NCI-H1092 (cell line): ENCODE data around the gene PFAS.

Experiments
- DNase-seq: peaks from one replicate; lab custom pipeline; 2025; lab: John Stamatoyannopoulos, UW

PFAS gene

GRCh38 chr17:8266648-8267479 is 17.8 kb downstream of the PFAS start:
- DNase-seq: no peak

DNA sequence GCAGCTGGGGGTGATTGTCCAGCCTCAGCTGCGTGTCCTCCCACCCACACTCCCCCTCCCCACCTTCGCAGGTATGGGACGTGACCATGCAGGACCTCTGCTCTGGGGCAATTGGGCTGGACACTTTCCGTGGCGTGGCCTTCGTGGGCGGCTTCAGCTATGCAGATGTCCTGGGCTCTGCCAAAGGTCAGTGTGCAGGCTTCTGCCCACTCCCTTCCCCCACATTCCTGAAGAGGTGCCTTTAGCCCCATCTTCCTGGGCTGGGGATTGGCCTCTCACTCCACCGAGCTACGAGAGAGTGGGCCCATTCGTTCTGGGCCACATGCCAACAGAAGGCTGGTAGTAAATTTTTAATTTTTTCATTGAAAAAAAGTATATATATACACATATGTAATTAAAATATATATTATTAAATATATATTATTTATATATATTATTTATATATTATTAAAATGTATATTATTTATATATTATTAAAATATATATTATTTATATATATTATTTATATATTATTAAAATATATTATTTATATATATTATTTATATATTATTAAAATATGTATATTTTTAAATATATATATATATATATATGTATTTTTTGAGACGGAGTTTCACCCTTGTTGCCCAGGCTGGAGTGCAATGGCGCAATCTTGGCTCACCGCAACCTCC is 18.5 kb downstream of the PFAS start:
- DNase-seq: no peak

GRCh38 chr17:8268550-8269298 is 19.6 kb downstream of the PFAS start:
- DNase-seq: no peak

DNA sequence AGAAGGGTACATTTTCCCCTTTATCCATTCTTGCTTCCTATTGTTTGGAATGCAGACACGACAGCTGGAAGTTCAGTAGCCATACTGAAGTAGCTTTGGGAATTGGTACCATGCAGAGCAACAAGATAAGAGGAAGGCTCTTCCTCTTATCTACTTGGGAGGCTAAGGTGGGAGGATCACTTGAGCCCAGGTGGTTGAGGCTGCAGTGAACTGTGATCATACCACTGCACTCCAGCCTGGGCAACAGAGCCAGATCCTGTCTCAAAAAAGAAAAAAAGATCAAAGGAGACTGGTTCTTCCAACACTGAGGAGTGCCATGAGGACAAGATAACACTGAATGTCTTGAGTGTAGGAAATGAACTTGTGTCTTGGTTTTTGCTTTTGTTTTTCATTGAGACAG is 23.3 kb downstream of the PFAS start:
- no peak for DNase-seq

DNA sequence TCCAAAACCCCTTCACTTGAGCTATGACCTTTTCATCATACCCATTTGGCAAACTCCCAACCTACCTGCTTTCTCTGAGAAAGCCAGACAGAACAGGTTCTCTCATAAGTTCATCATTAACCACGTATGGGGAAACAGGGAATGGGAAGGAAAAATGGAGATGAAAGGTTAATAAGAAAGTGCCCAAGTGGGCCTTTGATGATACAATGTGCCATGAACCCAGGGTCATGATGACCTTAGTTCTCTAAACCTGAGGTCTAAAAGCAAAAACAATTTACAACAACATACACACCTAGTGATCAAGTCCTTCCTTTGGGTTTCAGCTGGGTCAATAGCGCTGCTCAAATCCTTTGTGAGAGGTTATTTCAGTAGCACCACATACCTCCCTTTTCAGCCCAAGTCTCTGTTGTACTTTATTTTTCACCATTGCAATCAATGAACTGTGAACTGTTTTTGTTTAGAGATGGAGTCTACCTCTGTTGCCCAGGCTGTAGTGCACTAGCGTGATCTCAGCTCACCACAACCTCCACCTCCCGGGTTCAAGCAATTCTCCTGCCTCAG is 24.9 kb downstream of the PFAS start:
- DNase-seq: no peak

DNA sequence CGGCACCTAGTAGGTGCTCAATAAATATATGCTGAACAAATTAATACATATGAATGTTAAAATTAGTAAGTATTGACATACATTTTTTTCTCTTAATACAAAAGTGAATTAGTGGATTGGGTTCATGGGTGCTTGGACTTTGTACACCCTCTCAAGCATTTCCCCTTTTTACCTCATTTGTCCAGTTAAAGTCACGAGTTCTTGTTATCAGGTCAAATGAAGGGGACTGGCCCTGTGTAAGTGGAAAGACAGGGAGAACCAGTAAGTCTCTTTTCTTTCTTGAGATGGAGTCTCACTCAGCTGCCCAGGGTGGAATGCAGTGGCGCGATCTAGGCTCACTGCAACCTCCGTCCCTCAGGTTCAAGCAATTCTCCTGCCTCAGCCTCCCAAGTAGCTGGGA is 25.7 kb downstream of the PFAS start:
- no peak for DNase-seq

GRCh38 chr17:8275421-8276290 is 26.6 kb downstream of the PFAS start:
- no peak for DNase-seq

- no peak for DNase-seq
Measured at GRCh38 chr17:8277317-8277716, 28.2 kb downstream of the PFAS start.

- no peak for DNase-seq
Measured at GRCh38 chr17:8282345-8282744, 33.3 kb downstream of the PFAS start.

GRCh38 chr17:8283356-8283755 is 34.3 kb downstream of the PFAS start:
- DNase-seq: no peak

DNA sequence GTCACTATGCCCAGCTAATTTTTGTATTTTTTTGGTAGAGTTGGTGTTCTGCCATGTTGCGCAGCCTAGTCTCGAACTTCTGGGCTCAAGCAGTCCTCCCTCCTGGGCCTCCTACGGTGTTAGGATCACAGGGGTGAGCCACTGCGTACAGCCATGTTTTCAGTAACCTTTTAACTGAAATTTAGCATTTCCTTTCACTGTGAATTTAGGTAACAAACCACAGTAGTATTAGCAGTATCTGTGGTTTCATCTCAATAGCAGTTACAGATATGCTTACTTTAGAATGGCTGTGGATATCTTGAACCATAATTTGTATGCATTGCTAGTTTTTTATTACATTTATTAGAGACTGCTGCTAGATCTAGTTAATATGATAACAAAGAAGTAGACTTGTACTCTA is 35.0 kb downstream of the PFAS start:
- no peak for DNase-seq

DNA sequence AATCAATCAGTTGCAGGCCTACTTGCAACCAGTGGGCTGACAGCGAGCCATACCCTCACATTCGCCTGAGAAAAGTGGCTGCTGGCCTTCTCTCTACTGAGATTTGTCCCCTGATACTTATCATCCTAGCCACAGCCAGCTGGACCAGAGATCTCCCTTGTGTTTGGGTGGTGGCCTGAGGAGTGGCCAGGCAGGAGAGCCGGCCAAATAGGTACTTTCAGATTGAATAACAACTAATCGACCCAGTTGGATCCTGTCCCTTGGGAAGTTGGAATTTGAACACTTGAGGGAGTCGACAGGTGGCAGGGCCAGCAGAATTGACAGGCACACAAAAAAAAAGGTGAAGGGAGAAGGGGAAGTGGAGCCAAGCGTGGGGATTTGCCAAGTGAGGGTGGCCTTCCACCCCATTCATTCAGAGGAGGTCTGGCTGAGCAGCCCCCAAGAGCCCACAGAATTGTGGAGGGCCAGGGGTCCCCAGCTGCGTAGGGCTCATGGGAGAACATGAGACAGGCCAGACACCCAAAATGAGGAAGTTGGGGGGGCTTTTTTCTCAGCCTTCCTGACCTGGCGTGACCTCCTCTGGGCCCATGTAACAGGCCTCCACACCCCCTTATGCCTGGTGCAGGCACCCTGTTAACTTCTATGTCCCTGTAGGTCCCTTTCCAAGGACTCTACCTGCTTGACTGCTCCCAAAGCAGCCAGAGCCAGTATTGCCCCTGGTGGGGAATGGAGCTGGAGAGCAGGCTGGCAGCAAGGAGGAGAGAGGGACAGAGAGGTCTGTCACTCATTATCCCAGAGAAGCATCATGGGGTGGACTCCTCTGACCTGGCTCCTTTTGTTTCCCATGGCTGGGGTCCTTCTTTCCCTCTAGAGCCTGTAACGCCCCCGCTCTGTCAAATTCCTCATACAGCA is 36.4 kb downstream of the PFAS start:
- no peak for DNase-seq

DNA sequence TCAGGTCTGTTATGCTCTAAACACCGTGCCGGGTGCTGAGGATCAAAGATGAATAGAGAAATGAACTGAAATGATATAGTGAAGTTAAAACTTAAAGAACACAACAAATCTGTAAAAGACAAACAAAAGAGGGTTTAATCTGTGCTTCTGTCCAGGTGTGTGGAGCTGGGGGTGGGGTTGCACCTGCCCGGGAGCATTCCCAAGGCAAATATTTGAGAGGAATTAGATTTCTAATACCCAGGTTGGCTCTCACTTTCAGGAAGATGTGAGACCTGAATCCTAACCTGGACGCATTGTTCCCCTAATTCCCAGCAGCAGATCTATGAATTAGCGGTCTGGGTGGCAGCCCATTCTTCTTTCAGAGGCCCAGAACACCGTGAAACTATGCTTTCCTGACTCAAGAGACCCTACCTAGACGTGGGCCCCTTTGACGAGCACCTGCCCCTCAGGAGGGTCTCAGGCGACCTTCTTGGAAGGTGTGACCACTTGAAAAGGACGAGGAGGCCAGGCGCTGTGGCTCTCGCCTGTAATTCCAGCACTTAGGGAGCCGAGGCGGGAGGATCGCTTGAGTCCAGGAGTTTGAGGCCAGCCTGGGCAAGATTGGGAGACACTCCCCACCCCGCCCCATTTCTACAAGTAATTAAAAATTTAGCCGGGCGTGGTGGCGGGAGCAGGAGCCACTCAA is 38.7 kb downstream of the PFAS start:
- DNase-seq: no peak

DNA sequence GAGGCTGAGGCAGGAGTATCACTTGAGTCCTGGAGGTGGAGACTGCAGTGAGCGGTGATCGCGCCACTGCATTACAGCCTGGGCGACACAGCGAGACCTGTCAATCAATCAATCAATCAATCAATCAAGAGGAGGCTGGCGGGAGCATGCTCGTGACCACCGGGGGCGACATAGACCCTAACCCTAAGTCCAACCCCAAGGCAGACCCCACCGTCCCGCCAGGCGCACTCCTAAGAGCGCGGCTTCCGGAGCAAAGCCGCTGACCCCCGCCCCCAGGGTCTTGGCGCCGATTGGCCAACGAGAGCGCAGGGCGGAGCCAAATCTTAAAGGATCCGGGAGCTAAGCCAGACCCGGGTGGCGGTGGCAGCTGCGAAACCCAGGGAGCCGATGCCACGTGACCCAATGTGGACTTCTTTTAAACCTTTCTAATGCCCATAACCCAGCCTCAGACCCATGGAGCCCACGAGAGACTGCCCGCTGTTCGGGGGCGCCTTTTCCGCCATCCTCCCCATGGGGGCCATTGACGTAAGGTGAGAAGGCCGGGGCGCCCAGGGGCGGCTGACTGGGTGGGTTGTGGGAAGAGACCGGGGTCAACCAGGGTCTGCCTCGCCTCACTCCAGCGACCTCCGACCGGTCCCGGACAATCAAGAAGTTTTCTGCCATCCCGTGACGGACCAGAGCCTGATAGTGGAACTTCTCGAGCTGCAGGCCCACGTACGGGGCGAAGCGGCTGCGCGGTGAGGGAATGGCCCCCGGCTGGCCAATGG is 39.4 kb downstream of the PFAS start, which contains the start of gene RANGRF:
Gene RANGRF (plus strand): TSS at position 335 of the 767 bp plus-strand sequence. CDS start 119 bp downstream, at position 454.
- DNase-seq: peak; percentile 57

- DNase-seq: no peak
Measured at GRCh38 chr17:8289103-8289397, 40.0 kb downstream of the PFAS start.

GRCh38 chr17:8290043-8290442 is 41.0 kb downstream of the PFAS start:
- DNase-seq: no peak

DNA sequence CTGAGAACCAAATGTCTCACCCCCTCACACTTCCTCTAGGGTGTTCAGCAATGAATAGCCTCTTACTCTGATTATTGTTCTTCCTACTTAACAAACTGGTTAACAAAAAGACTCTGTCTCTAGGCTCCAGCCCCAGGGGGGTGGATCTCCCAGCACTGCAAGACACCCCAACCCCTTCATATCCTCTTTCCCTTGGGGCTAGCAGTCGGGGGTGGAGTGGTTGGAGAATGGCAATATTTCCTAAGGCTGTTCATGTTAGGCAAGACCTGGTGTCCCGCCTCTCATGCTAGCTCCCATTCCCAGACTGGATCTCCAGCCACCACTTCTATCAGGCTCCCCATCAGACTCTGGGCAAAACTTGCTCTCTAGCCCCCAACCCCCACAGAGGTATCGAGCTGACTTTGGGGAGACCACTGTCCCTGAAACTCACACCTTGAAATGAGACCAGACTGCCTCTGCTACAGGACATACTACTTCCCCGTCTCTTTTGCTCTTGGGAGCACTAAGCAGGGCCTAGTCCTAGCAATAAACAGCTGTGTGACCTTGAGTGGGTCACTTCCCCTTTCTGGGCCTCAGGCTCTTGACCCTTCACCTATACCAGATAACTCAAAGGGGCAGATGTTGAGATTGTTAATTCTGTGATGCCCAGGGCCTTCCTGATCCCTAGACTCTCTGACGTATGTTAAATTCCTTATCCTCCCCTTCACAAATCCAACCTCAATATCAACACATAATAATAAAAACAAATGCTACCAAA is 43.7 kb downstream of the PFAS start:
- no peak for DNase-seq

DNA sequence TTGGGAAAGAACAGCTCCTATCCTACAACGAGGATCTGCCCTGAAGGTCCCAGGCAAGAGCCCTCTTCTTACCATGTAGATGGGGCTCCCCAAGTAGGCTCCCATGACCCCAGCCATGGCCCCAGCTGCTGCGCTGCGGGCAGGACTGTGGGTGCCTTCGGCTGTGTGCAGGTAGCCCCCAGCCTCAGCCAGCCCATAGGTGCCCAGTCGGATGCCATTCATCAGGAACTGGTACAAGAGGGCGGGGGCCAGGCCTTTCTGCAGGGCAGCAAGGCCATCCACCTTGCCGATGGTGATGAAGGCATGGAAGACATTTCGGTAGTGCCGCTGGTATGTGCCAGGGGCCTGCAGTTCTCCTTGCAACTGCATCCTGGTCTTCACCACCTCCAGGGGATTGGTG is 45.3 kb downstream of the PFAS start:
- DNase-seq: no peak
